Chondrocyte (in vitro differentiated cells): ENCODE measurements around the gene LHFPL4. TPM values are rescaled to one million over a fixed set of nuclear protein-coding genes. Genes with fewer than 3 reads are reported as not detected.

ENCODE experiments used
- DNase-seq: peaks from one replicate; pipeline ENCODE4 v3.0.0; 2021; ENCODE audit warnings: mixed read lengths, low spot score
- H3K27ac Mint-ChIP-seq: one replicate; pipeline ENCODE4 v1.8.0; 2021; ENCODE audit warnings: mild to moderate bottlenecking, moderate library complexity, mixed read lengths; ENCODE audit not compliant: unreplicated experiment
- H3K27me3 Mint-ChIP-seq: 2 replicates; pipeline ENCODE4 v1.8.0; 2021; ENCODE audit warnings: low read depth, mixed read lengths
- H3K36me3 Mint-ChIP-seq: 2 replicates; pipeline ENCODE4 v1.8.0; 2021; ENCODE audit warnings: low read depth, mixed read lengths
- H3K4me1 Mint-ChIP-seq: 2 replicates; pipeline ENCODE4 v1.8.0; 2021; ENCODE audit warnings: low read depth, mild to moderate bottlenecking, mixed read lengths
- H3K4me3 Mint-ChIP-seq: one replicate; pipeline ENCODE4 v1.8.0; 2021; ENCODE audit warnings: mild to moderate bottlenecking, moderate library complexity, mixed read lengths; ENCODE audit not compliant: unreplicated experiment
- H3K9me3 Mint-ChIP-seq: 2 replicates; pipeline ENCODE4 v1.8.0; 2021; ENCODE audit warnings: low read depth, mixed read lengths
- total RNA-seq: library from RNA; stranded (reverse); gene quantifications from 3 replicates; pipeline ENCODE4 v1.2.1, GENCODE V29; 2021
- TF ChIP-seq, protein P1 (sequence below): fragments of 200-600 bp; sonication (generic); IDR thresholded peaks from 2 replicates; pipeline ENCODE4 v1.5.0; 2021; ENCODE audit warnings: antibody characterized with exemption, mild to moderate bottlenecking, moderate library complexity

Gene LHFPL4
- total RNA-seq, 1 donor from 2014 or later = not detected

DNA sequence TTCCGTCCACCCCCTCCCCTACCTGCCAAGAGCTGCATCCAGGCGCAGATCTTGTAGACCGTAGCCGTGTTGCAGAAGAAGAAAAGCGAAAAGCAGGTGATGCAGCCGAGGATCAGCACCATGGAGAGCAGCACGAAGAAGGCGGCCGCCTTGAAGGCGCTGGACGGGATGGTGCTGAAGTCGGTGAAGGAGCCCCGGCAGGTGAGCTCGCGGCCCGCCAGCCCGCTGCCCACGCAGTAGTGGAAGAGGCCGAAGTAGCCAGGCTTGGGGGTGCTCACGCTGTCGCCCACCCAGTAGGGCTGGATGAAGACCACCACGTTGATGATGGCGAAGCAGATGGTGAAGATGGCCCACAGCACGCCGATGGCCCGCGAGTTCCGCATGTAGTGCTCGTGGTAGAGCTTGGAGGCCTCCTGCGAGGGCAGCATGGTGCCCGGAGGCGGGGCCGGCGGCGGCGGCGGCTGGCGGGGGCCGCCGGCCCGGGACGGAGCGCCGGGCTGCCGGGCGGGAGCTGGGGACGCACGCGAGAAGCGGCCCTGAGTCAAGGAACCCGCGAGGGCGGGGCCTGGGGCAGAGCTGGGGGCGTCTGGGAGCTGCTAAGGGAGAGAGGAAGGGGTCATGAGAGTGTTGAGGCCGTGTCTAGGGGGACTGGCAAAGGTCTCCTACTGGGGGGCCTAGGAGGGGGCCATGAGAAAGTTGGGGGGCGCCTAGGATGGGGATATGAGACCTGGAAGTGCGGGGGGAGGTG, 1.2 kb downstream of the LHFPL4 start:
- Mint-ChIP-seq H3K27me3 (peaks cover 67% of the 10 kb centered on the region), H3K9me3 (no peaks in the 10 kb centered on the region), H3K4me1 (peaks cover 3% of the 10 kb centered on the region), H3K27ac (no peak overlapping the region), H3K4me3 (no peak overlapping the region), H3K36me3 (peaks cover 3% of the 10 kb centered on the region)
- no peak for DNase-seq
- TF ChIP-seq, protein P1, sequence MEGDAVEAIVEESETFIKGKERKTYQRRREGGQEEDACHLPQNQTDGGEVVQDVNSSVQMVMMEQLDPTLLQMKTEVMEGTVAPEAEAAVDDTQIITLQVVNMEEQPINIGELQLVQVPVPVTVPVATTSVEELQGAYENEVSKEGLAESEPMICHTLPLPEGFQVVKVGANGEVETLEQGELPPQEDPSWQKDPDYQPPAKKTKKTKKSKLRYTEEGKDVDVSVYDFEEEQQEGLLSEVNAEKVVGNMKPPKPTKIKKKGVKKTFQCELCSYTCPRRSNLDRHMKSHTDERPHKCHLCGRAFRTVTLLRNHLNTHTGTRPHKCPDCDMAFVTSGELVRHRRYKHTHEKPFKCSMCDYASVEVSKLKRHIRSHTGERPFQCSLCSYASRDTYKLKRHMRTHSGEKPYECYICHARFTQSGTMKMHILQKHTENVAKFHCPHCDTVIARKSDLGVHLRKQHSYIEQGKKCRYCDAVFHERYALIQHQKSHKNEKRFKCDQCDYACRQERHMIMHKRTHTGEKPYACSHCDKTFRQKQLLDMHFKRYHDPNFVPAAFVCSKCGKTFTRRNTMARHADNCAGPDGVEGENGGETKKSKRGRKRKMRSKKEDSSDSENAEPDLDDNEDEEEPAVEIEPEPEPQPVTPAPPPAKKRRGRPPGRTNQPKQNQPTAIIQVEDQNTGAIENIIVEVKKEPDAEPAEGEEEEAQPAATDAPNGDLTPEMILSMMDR = no peak

DNA sequence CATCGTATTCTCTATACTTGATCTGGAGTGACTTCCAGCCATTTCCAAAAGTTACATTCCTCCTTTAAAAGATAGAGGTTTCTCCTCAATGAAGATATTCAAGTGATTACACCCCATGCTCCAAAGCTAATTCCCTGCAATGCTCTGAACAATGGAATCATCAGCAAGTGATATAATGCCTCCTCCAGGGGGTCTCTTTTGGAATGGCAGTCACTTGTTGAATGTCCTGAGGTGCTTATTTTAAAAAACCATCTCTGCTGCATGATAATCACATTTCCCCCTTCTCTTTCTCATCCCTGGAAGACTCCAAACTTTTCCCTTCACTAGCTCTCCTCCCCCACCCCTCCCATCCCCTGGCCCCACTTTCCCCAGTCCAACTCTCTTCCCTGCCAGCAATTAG, 2.6 kb downstream of the LHFPL4 start:
- no peak overlapping the region for H3K27ac Mint-ChIP-seq
- no peaks in the 10 kb centered on the region for H3K9me3 Mint-ChIP-seq
- DNase-seq = no peak
- TF ChIP-seq, protein P1 = no peak
- peaks cover 3% of the 10 kb centered on the region for H3K4me1 Mint-ChIP-seq
- H3K36me3 Mint-ChIP-seq = peaks cover 3% of the 10 kb centered on the region
- H3K4me3 Mint-ChIP-seq = no peak overlapping the region
- peaks cover 64% of the 10 kb centered on the region for H3K27me3 Mint-ChIP-seq

DNA sequence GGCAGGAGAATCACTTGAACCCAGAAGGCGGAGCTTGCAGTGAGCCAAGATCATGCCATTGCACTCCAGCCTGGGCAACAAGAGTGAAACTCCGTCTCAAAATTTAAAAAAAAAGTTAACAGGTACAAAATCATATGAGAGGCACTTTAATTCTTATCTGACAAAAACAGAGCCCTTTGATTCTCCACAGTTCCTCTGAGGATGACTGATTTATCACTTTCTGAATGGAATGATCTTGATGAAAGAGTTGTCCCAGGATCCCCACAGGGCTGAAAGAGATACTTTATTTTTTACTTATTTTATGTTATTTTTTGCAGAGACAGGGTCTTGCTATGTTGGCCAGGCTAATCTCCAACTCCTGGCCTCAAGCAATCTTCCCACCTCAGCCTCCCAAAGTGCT, 4.0 kb downstream of the LHFPL4 start:
- Mint-ChIP-seq H3K4me3 (no peak overlapping the region), H3K4me1 (peaks cover 3% of the 10 kb centered on the region)

DNA sequence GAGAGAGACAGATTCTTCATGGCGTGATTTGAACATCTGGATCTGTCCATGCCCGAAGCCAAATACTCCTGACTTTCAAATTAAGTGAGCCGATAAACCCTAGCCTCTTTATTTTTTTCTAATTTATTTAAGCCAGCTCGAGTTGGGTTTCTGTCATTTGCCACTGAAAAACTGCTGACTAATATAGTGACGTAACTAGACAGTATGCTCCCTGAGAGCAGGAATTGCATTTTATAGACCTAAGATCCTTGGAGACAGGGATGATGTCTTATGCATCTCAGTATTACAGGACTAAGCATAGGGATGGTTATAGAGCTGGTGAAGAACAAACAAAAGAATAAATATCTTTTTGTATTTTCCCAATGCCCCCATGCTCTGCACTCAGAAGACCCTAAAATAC, 4.6 kb downstream of the LHFPL4 start:
- Mint-ChIP-seq H3K9me3 (no peaks in the 10 kb centered on the region), H3K36me3 (peaks cover 3% of the 10 kb centered on the region), H3K4me3 (no peak overlapping the region), H3K27me3 (peaks cover 61% of the 10 kb centered on the region), H3K27ac (no peak overlapping the region), H3K4me1 (peaks cover 3% of the 10 kb centered on the region)
- DNase-seq = no peak
- TF ChIP-seq, protein P1 = no peak

More for the DNA sequence above, 4.0 kb downstream of the LHFPL4 start:
- Mint-ChIP-seq H3K27ac (no peak overlapping the region), H3K27me3 (peaks cover 61% of the 10 kb centered on the region), H3K9me3 (no peaks in the 10 kb centered on the region), H3K36me3 (peaks cover 3% of the 10 kb centered on the region)
- no peak for DNase-seq
- TF ChIP-seq, protein P1 = no peak

DNA sequence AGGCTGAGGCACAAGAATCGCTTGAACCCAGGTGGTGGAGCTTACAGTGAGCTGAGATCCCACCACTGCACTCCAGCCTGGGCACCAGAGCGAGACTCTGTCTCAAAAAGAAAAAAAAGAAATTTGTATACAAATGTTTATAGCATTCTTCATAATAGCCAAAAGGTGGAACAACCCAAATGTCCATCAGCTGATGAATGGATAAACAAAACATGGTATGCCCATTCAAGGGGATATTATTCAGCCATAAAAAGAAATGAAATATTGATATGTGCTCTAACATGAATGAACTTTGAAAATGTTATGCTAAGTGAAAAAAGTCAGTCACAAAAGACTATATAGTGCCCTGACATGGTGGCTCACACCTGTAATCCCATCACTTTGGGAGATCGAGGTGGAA, 11.4 kb downstream of the LHFPL4 start:
- H3K27ac Mint-ChIP-seq = no peak overlapping the region
- TF ChIP-seq, protein P1 = no peak
- no peak for DNase-seq
- peaks cover 21% of the 10 kb centered on the region for H3K27me3 Mint-ChIP-seq
- no peaks in the 10 kb centered on the region for H3K4me1 Mint-ChIP-seq
- peaks cover 2% of the 10 kb centered on the region for H3K9me3 Mint-ChIP-seq
- H3K4me3 Mint-ChIP-seq = no peak overlapping the region
- H3K36me3 Mint-ChIP-seq = no peaks in the 10 kb centered on the region
